Measurements from ENCODE around the gene PACSIN2.
A peak's percentile ranks its signal among the peaks of the same experiment; 100 is the strongest.

The PACSIN2 gene

DNA sequence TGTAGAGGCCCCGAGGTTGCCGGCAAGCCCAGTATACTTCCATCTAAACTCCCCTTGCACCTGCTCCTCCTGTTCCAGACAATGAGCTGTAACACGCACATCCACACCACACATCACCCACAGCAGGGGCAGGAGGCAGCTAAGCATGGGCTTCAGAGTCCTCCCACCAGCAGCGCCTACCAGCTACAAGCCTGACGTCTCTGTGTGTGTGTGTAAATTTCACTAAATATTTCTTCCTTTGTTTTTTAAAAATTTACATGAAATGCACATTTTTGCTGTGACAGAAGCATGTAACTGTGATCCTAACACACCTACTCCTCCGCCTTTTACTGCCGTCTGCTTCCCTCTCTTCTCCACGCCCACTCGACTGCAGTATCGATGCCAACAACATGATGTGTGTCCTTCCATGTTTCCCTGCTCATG lies 29.4 kb upstream of the PACSIN2 start:
- H3K4me3 ChIP-seq (ENCODE audit: control insufficient read depth, low read depth, low read length), result no peak overlapping the region
- TF ChIP-seq, protein P1, sequence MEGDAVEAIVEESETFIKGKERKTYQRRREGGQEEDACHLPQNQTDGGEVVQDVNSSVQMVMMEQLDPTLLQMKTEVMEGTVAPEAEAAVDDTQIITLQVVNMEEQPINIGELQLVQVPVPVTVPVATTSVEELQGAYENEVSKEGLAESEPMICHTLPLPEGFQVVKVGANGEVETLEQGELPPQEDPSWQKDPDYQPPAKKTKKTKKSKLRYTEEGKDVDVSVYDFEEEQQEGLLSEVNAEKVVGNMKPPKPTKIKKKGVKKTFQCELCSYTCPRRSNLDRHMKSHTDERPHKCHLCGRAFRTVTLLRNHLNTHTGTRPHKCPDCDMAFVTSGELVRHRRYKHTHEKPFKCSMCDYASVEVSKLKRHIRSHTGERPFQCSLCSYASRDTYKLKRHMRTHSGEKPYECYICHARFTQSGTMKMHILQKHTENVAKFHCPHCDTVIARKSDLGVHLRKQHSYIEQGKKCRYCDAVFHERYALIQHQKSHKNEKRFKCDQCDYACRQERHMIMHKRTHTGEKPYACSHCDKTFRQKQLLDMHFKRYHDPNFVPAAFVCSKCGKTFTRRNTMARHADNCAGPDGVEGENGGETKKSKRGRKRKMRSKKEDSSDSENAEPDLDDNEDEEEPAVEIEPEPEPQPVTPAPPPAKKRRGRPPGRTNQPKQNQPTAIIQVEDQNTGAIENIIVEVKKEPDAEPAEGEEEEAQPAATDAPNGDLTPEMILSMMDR (IDR thresholded peaks at IDR 0.05; ENCODE audit: control insufficient read depth, insufficient read depth, low read depth, low read length, missing control alignments), result no peak
- DNase-seq (ENCODE audit: low read depth), result no peak

DNA sequence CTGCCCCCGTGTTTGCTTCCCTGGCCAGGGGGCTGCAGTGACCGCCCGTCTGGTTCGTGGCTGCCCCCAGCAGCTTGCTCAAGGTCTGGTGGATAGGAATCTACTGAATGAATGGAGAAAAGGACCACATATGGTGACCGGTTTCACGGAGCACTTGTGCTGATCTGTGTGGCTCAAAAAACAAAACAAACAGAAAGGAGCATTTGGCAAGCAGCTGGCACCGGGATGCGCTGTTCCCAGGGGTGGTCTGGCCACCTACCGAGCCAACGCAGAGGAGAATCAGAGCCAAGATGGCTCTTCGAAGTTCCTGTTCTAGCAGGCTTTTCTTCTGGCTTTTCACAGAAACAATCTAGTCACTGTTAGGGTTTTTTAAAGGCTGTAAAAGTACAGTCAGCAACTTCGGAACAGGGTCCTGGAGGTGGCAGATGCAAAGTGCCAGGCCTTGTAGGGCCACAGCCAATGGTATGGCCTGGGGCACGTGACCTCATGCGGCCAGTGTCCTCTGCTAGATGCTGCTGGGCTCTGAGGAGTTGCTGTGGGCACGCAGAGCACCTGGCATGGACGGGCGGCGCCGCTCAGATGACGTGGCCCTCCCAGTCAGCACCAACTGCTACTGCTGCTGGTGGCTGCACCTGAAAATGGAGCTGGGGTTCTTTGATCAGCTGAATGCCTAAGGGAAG lies 27.3 kb upstream of the PACSIN2 start:
- H3K4me3 ChIP-seq (ENCODE audit: control insufficient read depth, low read depth, low read length), result no peak overlapping the region
- TF ChIP-seq, protein P1 (IDR thresholded peaks at IDR 0.05; ENCODE audit: control insufficient read depth, insufficient read depth, low read depth, low read length, missing control alignments), result no peak
- DNase-seq (ENCODE audit: low read depth), result no peak

DNA sequence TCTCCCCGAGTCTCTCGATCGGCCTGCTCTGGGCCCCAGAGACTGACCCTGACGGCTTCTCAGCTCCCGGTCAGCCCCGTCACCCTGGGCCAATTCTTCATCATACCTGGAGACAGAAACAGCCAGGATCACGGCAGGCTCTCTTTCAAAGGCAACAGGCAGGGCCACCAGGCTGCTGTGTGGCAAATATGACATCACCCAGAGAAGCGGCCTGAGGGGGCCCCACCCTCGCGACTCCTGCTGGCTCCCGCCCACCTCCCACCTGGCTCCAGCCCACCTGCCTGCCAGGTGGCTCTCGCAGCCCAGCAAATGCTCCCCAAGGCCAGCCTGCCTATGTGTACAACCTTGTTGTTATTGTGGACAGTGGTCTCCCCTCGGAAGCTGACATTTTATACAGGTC lies 24.9 kb upstream of the PACSIN2 start:
- no peak overlapping the region for H3K4me3 ChIP-seq (ENCODE audit: control insufficient read depth, low read depth, low read length)
- no peak for DNase-seq (ENCODE audit: low read depth)

DNA sequence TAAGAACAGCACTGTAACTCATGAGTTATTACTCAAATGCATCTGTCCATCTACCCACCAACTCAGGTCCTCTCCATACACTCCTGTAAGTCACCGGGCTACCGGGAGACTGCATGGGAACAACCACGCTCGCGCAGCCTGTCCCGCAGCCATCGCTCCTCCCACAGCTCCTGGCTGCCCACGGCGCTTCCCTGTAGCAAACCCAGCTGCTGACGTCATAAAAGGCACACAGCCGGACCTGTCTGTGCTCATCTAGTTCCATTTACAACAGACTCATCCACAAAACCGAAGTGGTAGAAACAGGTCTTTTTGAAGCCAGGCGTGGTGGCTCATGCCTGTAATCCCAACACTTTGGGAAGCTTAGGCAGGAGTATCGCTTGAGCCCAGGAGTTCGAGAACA lies 23.4 kb upstream of the PACSIN2 start:
- TF ChIP-seq, protein P1 (IDR thresholded peaks at IDR 0.05; ENCODE audit: control insufficient read depth, insufficient read depth, low read depth, low read length, missing control alignments), result no peak
- no peak overlapping the region for H3K4me3 ChIP-seq (ENCODE audit: control insufficient read depth, low read depth, low read length)
- no peak for DNase-seq (ENCODE audit: low read depth)

More for the DNA sequence above, 24.9 kb upstream of the PACSIN2 start:
- TF ChIP-seq, protein P1 (IDR thresholded peaks at IDR 0.05; ENCODE audit: control insufficient read depth, insufficient read depth, low read depth, low read length, missing control alignments), result no peak

DNA sequence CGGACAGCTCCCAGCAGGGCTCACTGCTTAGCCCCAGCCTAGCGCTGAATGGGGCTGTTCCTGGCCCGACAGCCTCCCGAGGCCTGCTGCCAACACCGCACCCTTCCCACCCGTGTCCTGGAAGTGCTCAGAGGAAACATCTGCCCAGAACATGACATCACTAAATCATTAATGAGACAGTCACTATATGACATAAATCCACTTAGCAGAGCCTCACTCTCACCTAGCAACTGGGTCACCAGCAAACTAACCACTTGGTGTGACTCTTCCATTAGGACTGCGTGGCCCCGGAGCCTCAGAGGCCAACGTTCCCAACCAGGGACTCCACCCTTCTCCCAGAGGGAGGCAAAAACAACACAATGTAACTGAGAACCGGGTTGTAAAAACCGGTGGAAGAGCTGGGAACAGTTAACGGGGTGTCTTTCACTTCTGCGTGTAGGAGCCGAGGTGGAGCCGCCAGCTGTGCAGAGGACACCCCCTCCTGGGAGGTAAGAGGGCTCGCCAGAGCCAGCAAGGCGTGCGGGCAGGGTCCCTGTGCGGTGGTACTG lies 21.4 kb upstream of the PACSIN2 start:
- DNase-seq (ENCODE audit: low read depth), result peak; percentile 61
- H3K4me3 ChIP-seq (ENCODE audit: control insufficient read depth, low read depth, low read length), result no peak overlapping the region

DNA sequence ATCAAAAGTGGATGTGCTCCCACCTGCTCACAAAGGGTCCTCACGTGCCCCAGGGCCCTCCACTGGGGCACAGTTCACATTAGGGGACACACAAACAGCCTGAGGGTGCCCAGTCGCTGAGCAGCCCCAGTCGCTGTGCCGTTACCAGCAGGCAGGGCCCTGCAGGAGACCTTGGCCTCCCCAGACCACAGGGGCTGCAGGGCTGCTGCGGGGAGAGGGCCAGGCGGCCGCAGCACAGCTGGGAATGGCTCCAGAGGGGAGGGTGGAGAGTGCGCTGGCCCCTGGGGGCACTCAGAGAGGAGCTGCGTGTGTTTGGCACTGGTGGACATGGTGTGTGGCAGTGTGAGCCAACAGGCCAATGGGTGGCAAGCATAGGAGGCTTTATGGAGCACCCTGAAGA lies 20.3 kb upstream of the PACSIN2 start:
- H3K4me3 ChIP-seq (ENCODE audit: control insufficient read depth, low read depth, low read length), result no peak overlapping the region
- no peak for DNase-seq (ENCODE audit: low read depth)
- TF ChIP-seq, protein P1 (IDR thresholded peaks at IDR 0.05; ENCODE audit: control insufficient read depth, insufficient read depth, low read depth, low read length, missing control alignments), result no peak

More for the DNA sequence above, 21.4 kb upstream of the PACSIN2 start:
- TF ChIP-seq, protein P1 (IDR thresholded peaks at IDR 0.05; ENCODE audit: control insufficient read depth, insufficient read depth, low read depth, low read length, missing control alignments), result no peak
